GM18505 (cell line): ENCODE results near the gene KAT2B.

Experiments used
- ATAC-seq: cut with Tn5 transposase; IDR thresholded peaks from one replicate; pipeline ENCODE4 v1.9.1; 2021; ENCODE audit not compliant: unreplicated experiment
- POLR2A ChIP-seq: IDR thresholded peaks from 4 replicates; pipeline ENCODE4 v1.6.1; 2011; ENCODE audit warnings: borderline replicate concordance; ENCODE audit not compliant: insufficient read depth, insufficient read length; ENCODE audit errors: extremely low read depth

Gene KAT2B

DNA sequence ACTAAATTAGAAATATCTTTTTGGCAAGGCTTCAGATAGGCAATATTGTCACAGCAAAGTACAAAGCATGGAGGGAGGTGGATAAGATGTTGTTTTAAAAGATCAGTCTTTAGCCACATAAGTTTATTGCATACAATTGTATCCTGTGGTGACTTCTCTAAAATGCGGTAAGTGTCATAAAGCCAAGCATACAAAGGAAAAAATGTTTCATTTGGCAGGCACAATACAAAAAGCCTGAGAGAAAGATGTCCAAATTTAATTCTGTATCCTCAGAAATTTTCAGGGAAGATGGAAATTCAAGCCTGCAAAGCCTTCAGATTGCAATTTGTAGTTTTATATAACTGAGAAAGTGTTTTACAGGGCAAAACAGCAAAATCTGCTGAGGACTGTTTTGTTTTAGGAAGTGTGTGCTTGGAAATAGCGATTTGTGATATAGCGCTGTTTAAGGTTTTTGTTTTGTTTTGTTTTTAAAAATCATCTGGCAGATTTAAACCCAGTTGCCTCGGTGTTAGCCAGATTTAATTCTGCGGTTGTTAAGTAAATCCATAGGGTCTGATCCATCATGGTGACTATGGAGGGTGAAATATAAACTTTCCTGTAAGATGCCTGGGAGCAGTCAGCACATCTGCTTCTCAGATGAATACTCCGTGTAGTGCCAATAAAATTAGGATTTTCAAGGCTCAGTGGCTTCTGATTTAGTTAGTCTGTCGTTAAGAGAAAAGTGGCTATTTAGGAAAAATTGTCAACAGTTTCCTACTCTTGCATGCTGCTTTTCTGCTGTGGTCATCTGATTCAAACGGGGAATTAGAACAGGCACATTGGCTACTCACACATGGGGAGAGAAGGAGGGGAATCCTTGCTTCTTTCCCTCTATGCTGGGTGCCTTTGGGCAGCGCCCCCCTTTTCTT lies 8.0 kb downstream of the KAT2B start:
- no peak for TF ChIP-seq POLR2A
- no peak for ATAC-seq

DNA sequence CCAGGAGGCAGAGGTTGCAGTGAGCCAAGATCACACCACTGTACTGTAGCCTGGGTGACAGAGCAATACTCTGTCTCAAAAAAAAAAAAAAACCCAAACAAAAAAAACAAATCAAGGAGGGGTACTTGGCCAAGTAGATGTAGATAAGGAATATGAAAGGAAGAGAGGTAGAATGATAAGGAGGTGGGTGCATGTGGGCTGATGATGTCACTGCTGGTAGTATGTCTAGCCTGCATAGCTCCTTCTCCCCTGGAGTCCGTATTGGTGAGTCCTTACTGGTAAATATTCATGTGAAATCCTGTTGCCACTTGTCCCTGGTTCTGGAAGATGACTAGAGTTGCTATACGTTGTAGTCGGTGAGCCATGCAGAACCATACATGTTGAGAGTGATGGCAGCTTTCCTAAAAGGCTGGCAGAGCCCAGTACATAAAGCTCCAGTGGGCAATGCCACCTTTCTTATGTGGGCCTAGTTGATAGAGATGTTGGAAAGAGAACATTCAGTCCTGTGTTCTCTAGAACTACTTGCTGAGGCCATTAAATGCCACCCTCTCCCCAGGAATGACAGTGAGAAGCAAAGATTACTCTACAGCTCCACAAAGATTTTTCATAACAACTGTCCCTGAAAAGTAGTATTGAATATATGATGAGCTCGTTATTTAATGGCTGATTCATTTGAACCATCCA lies 11.0 kb downstream of the KAT2B start:
- no peak for ATAC-seq
- TF ChIP-seq POLR2A, result no peak

DNA sequence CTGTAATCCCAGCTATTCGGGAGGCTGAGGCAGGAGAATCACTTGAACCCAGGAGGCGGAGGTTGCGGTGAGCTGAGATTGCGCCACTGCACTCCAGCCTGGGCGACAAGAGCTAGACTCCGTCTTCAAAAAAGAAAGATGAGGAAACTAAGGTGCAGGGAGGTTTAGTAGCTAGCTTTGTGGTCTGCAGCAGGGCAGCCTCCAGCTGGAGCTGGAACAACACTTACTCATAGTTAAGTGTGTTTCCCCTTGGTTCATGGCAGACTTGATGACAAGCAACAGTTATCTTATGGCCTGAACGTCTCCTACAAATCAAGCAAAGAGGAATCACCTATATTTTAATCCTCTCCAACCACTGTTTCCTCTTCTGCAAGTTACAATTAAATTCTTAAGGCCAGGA lies 12.6 kb downstream of the KAT2B start:
- TF ChIP-seq POLR2A, result no peak
- ATAC-seq, result no peak

DNA sequence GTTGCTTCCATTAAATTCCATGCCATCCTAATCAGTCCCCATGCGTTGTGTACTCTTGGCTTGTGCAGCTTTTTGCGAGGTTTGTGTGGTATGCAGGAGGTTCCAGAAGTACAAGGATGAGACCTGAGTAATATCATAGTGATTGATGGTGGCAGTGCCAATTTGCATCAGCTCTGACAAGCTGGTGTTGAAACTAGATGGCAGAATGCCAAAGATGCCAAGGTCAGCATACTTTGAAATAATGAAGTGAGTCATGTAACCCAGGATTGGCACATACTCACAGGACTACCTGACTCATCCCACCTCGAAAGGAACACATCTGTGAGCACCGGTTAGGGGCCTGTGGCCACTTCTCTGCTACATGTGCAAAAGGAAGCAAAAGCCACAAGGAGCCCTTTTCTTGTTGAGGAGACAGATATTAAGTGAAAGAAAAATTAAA lies 14.3 kb downstream of the KAT2B start:
- no peak for TF ChIP-seq POLR2A
- ATAC-seq, result peak; percentile 91

DNA sequence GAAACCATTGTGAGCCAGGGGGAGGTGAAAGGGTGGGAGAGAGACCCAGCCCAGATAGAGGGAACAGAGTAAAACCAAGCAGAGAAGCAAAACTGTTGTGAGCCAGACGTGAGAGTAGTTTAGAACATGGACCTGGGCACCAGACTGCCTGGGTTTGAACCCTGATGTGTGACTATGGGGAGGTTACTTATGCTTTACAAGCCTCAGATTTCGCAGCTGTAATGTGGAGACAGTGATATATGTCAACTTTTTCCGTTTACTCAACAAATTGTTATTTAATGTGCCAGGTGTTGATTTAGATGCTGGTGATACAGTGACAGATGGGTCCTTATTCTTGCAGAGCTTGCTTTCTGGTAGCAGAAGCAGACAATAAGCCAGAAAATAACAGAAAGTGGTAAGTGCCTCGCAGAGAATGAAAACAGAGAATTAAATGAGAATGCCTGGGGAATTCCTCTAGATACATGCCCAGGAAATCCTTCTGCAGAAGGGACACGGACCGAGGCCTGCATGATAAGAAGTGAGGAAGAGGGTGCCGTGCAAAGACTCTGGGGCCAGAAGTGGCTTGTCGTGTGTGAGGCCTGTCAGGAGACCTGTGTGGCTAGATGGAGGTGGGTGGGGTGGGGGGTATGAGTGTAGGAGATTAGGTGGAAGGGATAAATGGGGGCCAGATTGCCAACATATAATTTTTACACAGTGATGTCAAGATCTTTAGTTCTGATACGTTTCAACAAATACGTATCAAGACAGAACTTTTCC lies 15.0 kb downstream of the KAT2B start:
- no peak for TF ChIP-seq POLR2A
- ATAC-seq, result peak; percentile 6

DNA sequence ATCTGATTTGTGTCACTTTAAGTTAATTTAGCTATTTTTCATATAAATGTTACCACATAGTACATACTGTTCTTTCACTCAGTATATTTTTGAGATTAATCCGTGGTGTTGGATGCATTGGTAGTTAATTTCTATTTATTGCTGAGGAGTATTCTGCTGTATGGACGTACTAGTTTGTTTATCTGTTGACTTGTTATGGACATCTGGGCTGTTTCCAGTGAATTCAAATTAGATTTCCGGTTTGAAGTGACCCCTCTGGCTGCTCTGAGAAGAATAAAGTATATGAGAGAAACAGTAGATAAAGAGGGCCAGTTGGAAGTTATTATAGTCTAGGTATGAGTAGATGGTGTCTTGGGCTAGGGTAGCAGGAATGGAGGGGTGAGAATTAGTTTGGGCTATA lies 15.6 kb downstream of the KAT2B start:
- no peak for TF ChIP-seq POLR2A
- ATAC-seq, result no peak

DNA sequence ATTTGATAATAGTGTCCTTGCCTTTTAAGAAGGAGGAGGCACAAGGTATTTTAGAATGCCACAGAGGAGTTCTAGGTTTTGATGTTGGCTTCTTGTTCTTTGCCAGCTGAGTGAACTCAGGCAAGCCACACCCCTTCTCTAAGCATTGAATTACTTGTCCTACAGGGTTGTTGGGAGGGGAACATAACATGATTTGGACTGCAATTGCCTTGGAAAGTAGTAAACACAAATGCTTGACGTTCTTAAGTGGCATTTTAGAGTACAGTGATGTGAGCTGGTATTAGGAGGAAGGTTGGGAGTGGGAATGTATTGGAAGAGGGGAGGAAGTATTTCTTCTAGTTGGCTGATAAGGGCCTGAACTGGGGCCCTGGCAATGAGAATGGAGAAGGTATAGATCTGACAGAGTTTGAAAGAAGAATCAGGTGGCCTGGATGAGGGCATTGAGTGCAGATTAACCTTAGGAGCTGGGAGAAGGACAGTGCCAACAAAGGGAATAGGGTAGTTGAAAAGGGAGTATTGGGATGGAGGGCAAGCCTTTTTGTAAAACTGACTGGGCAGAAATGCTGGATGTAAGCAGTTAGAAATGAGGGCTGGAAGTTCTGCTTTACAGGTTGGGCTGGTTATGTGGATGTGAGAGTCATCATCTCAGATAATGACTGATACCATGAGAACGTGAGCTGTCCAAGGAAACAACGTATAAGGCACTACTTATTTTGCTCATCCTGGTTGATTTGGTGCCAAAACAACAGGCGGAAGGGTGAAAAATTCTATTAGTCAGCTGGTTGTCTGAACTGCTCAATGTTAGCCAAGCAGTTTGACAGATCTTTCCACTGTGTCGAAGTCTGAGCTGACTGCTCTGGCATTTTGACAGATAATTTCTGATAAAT lies 16.7 kb downstream of the KAT2B start:
- peak; percentile 28 for ATAC-seq

DNA sequence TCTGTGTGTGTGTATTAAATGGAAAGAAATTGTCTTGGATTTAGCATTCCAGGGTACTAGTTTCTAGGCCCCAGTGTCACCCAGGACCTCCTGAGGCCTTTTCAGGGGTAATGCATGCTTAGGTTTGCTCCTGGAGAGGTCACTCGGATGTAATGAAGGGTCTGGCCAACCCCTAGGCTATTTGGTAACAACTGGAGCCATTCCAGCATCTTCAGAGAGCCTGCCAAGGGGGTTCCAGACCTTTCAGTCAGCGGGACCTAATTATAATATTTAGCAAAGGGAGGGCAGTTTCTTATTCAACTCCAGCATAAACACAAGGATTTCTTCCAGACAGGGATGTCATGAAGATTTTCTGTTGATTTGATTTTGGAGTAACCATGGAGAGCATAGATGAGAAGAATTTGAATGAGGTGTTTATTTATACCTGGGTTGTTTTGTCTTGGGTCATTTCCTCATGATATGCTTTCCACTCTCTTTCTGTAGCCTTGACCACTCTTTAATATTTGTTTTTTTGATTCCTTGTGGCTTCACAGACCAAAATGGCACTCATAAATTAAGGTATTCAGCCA lies 17.4 kb downstream of the KAT2B start:
- ATAC-seq, result no peak
- TF ChIP-seq POLR2A, result no peak

More for the DNA sequence above, 16.7 kb downstream of the KAT2B start:
- no peak for TF ChIP-seq POLR2A

DNA sequence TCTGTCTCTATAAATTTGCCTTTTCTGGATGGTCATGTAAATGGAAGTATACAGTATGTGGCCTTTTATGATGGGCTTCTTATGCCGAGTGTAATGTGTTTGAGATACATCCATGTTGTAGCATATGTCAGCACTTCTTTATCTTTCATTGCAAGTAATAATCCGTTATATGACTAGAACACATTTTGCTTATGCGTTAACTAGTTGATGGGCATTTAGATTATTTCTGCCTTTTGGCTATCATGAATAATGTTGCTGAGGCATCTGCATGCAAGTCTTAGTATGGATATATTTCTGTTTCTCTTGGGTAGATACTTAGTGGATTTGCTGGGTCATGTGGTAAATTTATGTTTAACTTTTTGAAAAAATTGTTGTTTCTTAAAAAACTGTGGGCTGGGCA lies 19.7 kb downstream of the KAT2B start:
- ATAC-seq, result no peak
- no peak for TF ChIP-seq POLR2A

DNA sequence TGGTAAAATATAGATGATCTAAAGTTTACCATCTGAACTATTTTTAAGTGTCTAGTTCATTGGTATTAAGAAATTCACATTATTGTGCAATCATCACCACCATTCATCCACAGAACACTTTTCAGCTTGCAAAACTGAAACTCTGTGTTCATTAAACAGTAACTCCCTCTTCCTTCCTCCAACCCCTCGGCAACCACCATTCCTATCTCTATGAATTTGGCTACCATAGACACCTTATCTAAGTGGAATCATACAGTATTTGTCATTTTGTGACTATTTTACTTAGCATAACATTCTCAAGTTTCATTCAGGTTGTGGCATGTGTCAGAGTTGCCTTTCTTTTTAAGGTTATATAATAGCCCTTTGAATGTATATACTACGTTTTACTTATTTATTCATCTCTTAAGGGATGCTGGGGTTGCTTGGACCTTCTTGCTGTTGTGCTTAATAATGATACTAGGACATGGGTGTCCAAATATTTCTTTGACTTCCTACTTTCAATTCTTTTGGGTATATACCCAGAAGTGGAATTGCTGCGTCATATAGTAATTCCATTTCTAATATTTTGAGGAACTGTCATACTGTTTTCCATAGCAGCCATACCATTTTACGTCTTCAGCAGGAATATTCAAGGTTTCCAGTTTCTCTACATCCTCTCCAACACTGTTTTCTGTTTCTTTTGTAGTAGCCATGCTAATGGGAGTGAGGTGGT lies 20.9 kb downstream of the KAT2B start:
- ATAC-seq, result peak; percentile 68
- no peak for TF ChIP-seq POLR2A

DNA sequence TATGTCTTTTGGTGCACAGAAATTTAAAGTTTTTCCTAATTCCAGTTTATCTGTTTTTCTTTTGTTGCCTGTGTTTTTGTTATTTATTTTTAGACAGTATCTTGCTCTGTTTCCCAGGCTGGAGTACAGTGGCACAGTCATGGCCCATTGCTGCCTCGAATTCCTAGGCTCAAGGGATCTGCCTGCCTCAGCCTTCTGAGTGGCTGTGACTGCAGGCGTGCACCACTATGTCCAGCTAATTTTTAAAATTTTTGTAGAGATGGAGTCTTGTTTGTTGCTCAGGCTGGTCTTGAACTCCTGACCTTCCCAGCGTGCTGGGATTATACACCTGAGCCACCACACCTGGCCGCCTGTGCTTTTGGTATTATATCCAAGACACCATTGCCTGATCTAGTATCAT lies 22.8 kb downstream of the KAT2B start:
- ATAC-seq, result no peak
- no peak for TF ChIP-seq POLR2A

DNA sequence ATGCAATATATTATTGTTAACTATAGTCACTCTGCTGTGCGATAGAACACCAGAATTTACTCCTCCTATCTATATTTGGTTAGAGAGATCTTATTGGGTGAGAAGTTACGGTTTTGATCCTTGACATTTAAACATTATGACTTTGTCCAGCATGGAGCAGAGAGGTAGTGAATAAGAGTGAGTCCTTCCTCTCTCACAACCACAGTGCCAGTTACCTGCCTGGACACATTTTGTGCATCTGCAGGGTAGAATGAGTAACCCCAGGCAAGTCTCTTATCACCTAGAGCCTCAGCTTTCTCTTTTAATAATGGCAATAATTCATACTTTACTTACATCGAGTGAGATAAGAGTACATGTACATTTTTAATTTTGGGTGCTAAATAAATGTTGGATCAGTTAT lies 24.1 kb downstream of the KAT2B start:
- no peak for ATAC-seq
- no peak for TF ChIP-seq POLR2A

DNA sequence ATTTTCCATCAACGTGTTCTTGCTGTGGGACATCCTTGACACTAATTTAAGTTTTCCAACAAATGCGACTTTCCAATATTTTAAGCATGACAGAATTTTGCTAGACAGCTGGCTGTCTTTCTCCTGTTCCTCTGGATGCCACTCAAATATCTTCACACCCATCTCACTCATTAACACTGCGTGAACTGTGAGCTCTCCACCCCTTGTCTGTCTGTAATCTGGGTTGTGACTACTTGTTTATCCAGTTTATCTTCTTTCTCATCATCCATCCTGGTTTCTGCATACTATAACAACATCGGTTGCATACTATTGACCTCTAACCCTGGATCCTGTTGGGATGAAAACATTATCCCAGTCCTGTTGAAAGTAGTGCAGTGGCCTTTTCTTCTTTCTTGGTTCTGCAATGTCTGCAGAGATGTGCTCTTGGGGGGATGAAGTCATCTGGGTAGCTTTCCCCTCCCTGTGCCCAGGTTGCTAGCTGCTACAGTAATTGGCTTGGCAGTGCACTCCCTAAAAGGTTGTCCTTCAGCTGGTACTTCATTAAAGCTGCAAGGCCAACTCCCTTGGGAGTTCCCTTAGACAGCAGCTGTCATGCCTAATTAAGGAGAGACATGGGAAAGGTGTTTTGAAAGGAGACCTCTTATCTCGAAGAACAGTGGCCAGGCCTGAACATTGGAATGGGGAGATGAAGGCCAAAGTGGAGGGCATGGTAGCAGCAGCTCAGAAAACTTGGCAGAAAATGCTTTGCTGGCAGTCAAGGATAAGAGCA lies 24.7 kb downstream of the KAT2B start:
- no peak for TF ChIP-seq POLR2A

More for the DNA sequence above, 24.7 kb downstream of the KAT2B start:
- no peak for ATAC-seq
